ENCODE measurements around the gene SPRY1. TPM values are rescaled to one million over a fixed set of nuclear protein-coding genes. Genes with fewer than 3 reads are reported as not detected.

The SPRY1 gene
- polyA plus RNA-seq, 3 donors from 2014 or later, result 5.2 to 6.9 (median 6.0) TPM

DNA sequence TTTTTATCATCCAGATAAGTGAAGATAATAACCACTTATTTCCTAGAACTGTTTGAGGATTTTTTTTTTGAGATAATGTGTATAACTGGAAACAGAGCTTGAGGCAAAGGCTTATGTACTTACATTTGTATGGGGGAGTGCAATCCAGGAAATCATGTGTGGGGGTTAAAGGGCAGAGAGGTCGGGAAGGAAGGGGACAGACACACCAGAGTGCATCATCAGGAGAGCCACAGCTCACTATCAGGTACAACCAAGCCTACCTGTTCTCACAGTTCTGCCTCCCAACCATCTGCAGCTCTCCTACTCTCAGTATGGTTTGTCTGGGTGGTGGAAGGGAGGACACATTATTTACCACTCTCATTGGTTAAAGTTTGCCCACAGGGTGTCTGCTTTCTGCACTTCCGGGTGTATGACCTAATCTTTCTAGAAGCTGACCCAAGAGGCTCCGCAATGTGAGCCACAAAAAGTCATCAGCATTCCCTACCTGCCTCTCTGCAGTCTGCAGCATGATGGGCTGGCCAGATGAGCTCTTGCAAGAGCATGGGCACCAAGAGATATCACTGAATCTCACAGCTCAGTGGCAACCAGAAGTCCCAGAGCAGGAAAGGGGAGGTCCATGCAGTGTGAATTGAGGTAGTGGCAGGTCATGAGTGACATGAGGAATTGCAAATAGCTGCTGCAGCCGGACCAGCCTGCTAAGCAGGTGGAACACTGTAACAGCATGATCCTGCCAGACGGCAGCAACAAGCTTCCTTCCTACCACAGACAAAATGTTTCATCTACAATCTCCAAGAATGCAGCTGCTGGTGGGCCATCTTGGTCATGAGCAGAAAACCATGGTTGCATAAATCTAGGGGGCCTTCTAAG lies 36.9 kb upstream of the SPRY1 start:
- peaks cover 0 to 3% (median 0%) of the 10 kb centered on the region in 6 donors for H3K9me3 Mint-ChIP-seq
- H3K4me1 Mint-ChIP-seq, result no peaks in the 10 kb centered on the region
- no peak overlapping the region for H3K4me3 Mint-ChIP-seq
- no peaks in the 10 kb centered on the region for H3K36me3 Mint-ChIP-seq
- DNase-seq, result no peak
- no peak overlapping the region for H3K27ac Mint-ChIP-seq
- peaks cover 0 to 5% (median 0%) of the 10 kb centered on the region in 3 donors for H3K27me3 Mint-ChIP-seq (ENCODE audit: low read depth in 3 of 3)

DNA sequence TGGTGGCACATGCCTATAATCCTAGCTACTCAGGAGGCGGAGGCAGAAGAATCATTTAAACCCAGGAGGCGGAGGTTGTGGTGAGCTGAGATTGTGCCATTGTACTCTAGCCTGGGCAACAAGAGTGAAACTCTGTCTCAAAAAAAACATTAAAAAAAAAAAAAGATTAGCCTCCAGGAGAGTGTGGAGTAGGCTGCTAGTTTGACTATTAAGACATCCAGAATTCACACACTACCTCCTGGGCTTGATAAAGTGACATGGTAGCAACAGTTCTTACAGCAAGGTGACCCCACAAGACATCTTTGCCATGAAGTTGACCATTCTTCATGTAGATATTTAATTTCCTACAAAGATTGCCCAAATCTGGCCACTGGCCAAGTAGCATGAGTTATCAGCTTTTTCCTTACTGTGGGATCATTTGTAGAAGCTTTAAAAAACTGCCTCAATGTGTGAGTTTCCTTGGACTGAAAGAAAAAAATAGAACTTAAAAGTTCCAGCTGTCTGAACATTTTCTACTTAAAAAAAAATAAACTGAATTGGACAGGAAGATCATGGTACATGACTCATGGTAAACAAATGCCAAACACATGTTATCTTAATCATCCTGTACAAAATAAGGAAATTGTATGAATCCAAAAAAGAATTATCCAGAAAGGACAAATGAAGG lies 35.3 kb upstream of the SPRY1 start:
- Mint-ChIP-seq H3K4me3 (no peak overlapping the region), H3K27me3 (ENCODE audit: low read depth in 3 of 3) (peaks cover 0 to 5% (median 2%) of the 10 kb centered on the region in 3 donors), H3K9me3 (peaks cover 0 to 3% (median 0%) of the 10 kb centered on the region in 6 donors), H3K27ac (no peak overlapping the region), H3K4me1 (no peaks in the 10 kb centered on the region), H3K36me3 (no peaks in the 10 kb centered on the region)
- DNase-seq, result no peak

DNA sequence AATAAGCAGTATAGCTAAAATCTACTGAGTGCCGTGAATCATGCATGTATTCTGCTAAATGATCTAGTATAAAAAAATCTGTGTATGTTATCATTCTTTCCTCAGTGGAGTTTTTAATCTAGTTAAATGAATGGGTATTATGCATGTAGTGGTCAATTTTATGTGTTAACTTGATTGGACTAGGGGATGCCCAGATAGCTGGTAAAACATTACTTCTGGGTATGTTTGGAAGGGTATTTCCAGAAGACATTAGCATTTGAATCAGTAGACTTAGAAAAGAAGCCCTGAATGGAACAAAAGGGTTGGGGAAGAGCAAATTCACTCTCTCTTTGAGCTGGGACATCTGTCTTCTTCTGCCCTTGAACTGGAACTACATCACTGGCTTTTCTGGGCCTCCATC lies 34.5 kb upstream of the SPRY1 start:
- Mint-ChIP-seq H3K27ac (no peak overlapping the region), H3K36me3 (no peaks in the 10 kb centered on the region), H3K27me3 (ENCODE audit: low read depth in 3 of 3) (peaks cover 0 to 5% (median 2%) of the 10 kb centered on the region in 3 donors), H3K4me1 (no peaks in the 10 kb centered on the region), H3K9me3 (peaks cover 0 to 3% (median 0%) of the 10 kb centered on the region in 6 donors), H3K4me3 (no peak overlapping the region)
- no peak for DNase-seq

DNA sequence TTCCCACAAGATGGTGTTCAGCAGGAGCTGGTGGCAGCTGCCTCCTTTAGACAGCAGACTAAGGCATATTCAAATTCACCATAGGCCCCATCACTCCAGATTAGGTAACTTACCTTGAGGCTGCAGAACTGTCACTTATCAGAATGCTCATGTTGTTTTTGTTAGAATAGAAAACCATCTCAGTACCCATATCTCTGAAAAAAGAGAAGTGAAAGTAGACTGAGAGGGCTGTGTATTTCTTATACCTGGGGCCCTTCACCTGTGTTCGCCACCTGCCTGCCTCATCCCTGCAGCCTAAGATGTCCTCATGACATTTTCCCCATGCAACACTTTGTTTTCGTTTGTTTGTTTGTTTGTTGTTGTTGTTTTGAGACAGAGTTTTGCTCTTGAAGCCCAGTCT lies 32.9 kb upstream of the SPRY1 start:
- Mint-ChIP-seq H3K4me1 (no peaks in the 10 kb centered on the region), H3K4me3 (no peak overlapping the region), H3K36me3 (no peaks in the 10 kb centered on the region), H3K27me3 (ENCODE audit: low read depth in 3 of 3) (peaks cover 0 to 5% (median 2%) of the 10 kb centered on the region in 3 donors), H3K9me3 (peaks cover 0 to 3% (median 0%) of the 10 kb centered on the region in 6 donors), H3K27ac (no peak overlapping the region)
- DNase-seq, result no peak

DNA sequence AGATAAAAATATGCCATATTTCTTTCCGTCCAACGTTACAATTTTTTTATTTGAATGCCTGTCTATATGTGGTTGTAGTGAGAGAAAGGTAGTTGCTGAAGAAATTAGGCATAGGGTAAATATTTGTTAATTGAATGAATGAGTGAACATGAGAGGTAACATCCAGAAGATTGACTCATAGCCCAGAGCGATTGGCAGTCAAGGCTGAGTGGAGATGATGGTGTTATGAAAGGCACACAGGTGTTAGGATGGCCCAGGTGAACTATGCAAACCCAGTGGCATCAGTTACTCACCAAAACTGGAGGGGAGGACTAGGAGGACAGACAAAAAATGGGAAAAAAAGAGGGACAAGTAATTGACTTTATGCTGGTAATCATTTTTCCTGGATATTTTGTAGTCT lies 31.7 kb upstream of the SPRY1 start:
- DNase-seq, result no peak
- Mint-ChIP-seq H3K27me3 (ENCODE audit: low read depth in 3 of 3) (peaks cover 0 to 2% (median 0%) of the 10 kb centered on the region in 3 donors), H3K4me1 (no peaks in the 10 kb centered on the region), H3K36me3 (no peaks in the 10 kb centered on the region), H3K9me3 (no peaks in the 10 kb centered on the region), H3K4me3 (no peak overlapping the region), H3K27ac (no peak overlapping the region)

DNA sequence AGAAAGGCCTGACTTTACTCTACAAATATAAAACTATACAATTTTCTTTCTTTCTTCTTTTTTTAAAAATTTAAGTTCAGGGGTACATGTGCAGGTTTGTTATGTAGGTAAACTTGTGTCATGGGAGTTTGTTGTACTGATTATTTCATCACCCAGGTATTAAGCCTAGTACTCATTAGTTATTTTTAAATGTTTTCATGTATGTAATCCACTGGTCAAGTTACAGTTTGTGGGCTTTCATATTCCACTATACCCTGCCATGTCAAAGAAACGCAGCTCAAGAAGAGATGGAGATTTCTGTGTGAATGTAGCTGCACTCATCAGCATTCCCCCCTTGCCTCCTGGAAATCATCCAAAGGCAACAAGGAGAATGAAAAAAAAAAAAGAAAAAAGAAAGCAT lies 31.2 kb upstream of the SPRY1 start:
- no peak for DNase-seq
- H3K9me3 Mint-ChIP-seq, result no peaks in the 10 kb centered on the region
- peaks cover 0 to 2% (median 0%) of the 10 kb centered on the region in 3 donors for H3K27me3 Mint-ChIP-seq (ENCODE audit: low read depth in 3 of 3)
- H3K27ac Mint-ChIP-seq, result no peak overlapping the region
- no peaks in the 10 kb centered on the region for H3K4me1 Mint-ChIP-seq
- H3K36me3 Mint-ChIP-seq, result no peaks in the 10 kb centered on the region
- no peak overlapping the region for H3K4me3 Mint-ChIP-seq

DNA sequence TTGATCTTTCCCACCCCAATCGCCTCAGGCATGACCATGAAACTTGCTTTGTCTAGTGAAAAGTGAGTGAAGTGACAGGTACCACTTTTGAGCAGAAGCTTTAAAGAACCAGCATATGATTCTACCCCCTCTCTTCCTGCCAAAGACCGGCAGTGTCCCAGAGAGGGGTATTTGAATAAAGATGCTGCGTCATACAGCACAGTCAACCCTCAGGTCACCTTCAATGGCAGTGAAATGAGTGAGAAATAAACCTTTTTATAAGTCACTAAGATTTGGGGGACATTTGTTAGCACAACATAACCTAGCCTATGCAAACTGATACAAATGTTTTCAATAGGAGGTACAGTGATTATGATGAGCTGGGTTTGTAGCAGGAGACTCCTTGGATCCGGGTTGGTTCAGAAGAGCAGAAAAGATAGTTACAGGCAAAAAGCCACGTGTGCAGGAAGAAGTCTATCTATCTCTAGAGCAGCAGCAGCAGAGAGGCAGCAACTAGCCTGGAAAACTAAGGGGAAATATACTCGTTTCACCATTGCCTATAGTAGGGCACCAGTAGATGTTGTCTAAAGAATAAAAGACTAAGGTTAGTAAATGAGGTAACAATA lies 30.3 kb upstream of the SPRY1 start:
- Mint-ChIP-seq H3K4me3 (no peak overlapping the region), H3K36me3 (no peaks in the 10 kb centered on the region), H3K27me3 (ENCODE audit: low read depth in 3 of 3) (peaks cover 0 to 2% (median 0%) of the 10 kb centered on the region in 3 donors), H3K27ac (no peak overlapping the region), H3K9me3 (no peaks in the 10 kb centered on the region), H3K4me1 (no peaks in the 10 kb centered on the region)
- no peak for DNase-seq

DNA sequence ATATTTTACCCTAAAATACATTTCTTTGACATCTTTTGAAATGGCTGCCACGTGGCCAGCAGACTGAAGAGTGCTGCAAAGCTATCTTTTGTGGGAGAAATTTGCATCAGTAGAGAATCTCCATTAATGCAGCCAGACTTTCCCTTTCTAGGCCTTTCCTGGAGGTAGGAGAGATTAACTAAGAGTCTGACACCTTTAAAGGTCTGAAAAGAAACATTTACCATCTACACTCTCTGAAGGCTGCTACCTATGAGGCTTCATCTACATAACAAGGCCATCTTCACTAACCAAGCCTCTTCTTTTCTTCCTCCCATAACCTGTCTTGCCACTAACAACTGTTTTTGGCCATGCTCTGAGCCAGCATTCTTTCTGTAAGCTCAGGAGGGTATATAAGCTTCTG lies 17.8 kb upstream of the SPRY1 start:
- DNase-seq, result no peak
- H3K4me3 Mint-ChIP-seq, result no peak overlapping the region
- peaks cover 0 to 7% (median 2%) of the 10 kb centered on the region in 3 donors for H3K27me3 Mint-ChIP-seq (ENCODE audit: low read depth in 3 of 3)

DNA sequence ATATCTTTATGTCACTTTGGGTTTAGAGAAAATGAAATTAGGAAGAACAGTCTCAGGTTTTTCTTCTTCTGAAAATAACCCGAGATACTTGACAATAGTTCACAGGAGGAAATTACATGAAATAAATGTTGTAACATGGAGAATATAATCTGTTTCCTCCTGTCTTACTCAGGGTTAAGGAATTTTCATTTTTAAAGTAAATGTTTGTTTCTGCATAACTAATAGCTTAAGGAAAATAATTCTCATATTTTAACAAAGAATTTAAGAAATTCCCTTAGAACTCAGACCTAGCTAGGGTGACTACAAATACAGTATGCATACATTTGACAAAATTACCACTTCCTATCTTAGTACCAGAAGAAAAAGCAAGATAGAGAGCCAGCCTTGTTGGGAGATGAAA lies 17.2 kb upstream of the SPRY1 start:
- DNase-seq, result no peak
- H3K36me3 Mint-ChIP-seq, result no peaks in the 10 kb centered on the region
- H3K27me3 Mint-ChIP-seq (ENCODE audit: low read depth in 3 of 3), result peaks cover 0 to 7% (median 2%) of the 10 kb centered on the region in 3 donors
- H3K4me3 Mint-ChIP-seq, result no peak overlapping the region
- H3K4me1 Mint-ChIP-seq, result no peaks in the 10 kb centered on the region
- no peak overlapping the region for H3K27ac Mint-ChIP-seq
- H3K9me3 Mint-ChIP-seq, result peaks cover 0 to 1% (median 0%) of the 10 kb centered on the region in 6 donors

More for the DNA sequence above, 17.8 kb upstream of the SPRY1 start:
- Mint-ChIP-seq H3K4me1 (no peaks in the 10 kb centered on the region), H3K9me3 (peaks cover 0 to 1% (median 0%) of the 10 kb centered on the region in 6 donors), H3K27ac (no peak overlapping the region), H3K36me3 (no peaks in the 10 kb centered on the region)

DNA sequence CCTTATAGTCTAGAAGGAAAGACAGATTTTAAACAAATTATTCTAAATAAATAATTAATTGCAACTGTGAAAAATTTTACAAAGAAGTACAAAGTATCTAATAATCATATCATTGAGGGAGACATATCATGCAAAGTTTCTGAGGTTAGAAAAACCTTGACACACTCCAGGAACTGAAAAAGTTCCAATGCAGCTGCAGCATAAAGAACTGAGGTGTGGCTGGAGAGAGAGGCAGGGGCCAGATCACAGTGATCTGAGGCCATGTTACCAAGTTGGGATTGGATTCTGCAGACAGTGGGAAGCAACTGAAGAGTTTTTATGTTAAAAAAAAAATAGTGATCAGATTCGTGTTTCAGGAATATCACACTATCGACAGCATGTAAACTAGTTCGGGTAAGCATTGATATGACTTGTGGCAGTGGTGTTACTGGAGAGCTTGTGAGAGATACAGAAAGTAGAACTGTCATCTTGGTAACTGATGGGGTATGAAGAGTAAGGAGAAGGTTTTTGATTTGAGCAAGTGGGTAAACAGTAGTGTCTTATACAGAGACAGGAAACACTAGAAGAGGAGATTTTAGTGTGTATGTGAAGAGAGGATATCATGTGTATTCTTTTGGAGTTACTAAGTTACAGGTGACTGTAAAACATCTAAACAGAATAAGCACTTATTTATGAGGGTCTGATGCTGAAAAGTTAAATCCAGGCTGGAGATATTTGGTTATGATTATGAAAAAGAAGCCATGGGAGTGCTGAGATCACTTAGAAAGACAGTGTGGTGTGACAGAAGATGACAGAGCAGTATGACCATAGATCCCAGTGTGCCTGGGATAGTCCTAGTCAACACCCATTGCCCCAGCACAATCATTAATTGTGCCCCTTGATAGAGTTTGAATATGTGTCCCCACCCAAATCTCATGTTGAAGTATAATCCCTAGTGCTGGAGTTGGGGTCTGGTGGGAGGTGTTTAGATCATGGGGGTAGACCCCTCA lies 15.6 kb upstream of the SPRY1 start:
- Mint-ChIP-seq H3K27ac (no peak overlapping the region), H3K27me3 (ENCODE audit: low read depth in 3 of 3) (peaks cover 0 to 5% (median 3%) of the 10 kb centered on the region in 3 donors)

DNA sequence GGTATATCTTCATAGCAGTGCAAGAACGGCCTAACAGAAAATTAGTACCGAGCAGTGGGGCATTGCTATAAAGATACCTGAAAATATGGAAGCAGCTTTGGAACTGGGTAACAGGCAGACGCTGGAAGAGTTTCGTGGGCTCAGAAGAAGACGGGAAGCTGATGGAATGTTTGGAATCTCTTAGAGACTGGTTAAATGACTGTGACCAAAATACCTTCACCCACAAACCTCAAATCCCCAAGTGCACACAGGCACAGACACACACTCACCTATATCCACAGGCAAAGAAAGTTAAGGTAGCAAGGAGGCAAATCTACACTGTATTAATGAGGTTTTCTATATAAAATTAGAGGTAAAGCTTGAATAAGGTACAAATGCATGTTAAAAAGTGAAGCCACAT lies 14.6 kb upstream of the SPRY1 start:
- peaks cover 2 to 5% (median 3%) of the 10 kb centered on the region in 3 donors for H3K27me3 Mint-ChIP-seq (ENCODE audit: low read depth in 3 of 3)
- H3K9me3 Mint-ChIP-seq, result no peaks in the 10 kb centered on the region
- DNase-seq, result no peak
- no peaks in the 10 kb centered on the region for H3K36me3 Mint-ChIP-seq
- H3K4me1 Mint-ChIP-seq, result no peaks in the 10 kb centered on the region
- no peak overlapping the region for H3K27ac Mint-ChIP-seq
- H3K4me3 Mint-ChIP-seq, result no peak overlapping the region

More for the DNA sequence above, 15.6 kb upstream of the SPRY1 start:
- no peaks in the 10 kb centered on the region for H3K9me3 Mint-ChIP-seq
- DNase-seq, result no peak
- H3K4me1 Mint-ChIP-seq, result no peaks in the 10 kb centered on the region
- no peak overlapping the region for H3K4me3 Mint-ChIP-seq
- H3K36me3 Mint-ChIP-seq, result no peaks in the 10 kb centered on the region

DNA sequence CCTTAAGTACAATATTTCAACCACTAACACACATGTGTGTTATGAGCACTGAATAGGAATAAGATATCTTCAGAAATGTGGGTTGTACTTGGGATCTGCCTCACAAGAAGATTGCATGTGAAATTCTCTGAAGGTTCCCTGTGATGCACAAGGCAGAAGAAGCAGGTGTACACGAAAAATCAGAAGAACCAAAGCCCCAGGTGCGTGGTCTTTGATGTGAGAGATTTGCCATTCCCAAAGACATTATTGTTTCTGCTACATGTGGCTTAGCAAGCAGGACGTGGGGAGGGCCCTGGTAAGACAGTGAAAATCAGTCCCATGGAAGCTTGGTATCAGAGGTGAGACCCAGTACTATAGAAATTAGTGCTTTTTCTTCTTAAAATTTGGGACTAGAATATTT lies 13.0 kb upstream of the SPRY1 start:
- peaks cover 3 to 5% (median 4%) of the 10 kb centered on the region in 3 donors for H3K27me3 Mint-ChIP-seq (ENCODE audit: low read depth in 3 of 3)
- H3K36me3 Mint-ChIP-seq, result no peaks in the 10 kb centered on the region
- no peak overlapping the region for H3K27ac Mint-ChIP-seq
- no peak for DNase-seq
- no peaks in the 10 kb centered on the region for H3K4me1 Mint-ChIP-seq
- H3K4me3 Mint-ChIP-seq, result no peak overlapping the region
- H3K9me3 Mint-ChIP-seq, result no peaks in the 10 kb centered on the region

DNA sequence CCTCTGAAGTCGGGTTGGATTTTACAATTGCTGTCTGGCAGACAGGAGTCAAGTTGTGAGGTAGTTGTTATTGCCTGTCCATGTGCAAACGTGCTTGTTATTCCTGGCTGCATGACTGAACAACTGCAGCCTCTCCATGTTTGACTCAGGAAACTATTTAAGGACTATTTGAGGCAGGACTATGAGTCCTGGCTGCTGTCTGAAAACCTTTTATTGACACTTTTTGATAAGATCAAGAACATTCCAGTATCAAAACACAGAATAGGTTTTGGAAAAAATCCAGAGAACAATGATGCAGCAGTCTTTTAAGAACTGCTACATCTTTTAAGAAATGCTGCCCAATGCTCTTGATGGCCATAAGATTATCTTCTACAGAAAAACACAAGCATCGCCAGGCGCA lies 10.0 kb upstream of the SPRY1 start:
- Mint-ChIP-seq H3K27me3 (ENCODE audit: low read depth in 3 of 3) (peaks cover 0 to 4% (median 3%) of the 10 kb centered on the region in 3 donors), H3K4me1 (no peaks in the 10 kb centered on the region), H3K4me3 (no peak overlapping the region), H3K9me3 (no peaks in the 10 kb centered on the region), H3K36me3 (no peaks in the 10 kb centered on the region), H3K27ac (no peak overlapping the region)
- no peak for DNase-seq

Measured in immature natural killer cell (primary cell).